Adrenal gland (tissue), 5 donors: ENCODE results near the gene BOK.

ENCODE experiments used
- POLR2A ChIP-seq, 2 donors: fragments of 450-650 bp; IDR thresholded peaks; one replicate each; pipeline ENCODE4 v1.6.1; 2017; ENCODE audit warnings: antibody characterized with exemption in 2 of 2, mild to moderate bottlenecking in 2 of 2, moderate library complexity in 1 of 2
- TF ChIP-seq, protein P1 (sequence below), 6 experiments: fragments of 450-650 bp in 4 of 6; fragments of 200-600 bp in 2 of 6; sonication (generic) in 1 of 6; IDR thresholded peaks; 1 replicate in 5 of 6; 2 replicates in 1 of 6; pipeline versions ENCODE4 v1.5.1 to v1.8.0; 2016 to 2021; ENCODE audit warnings: antibody characterized with exemption in 6 of 6, mild to moderate bottlenecking in 2 of 6, moderate library complexity in 1 of 6
- donor health status: DM: no; HTN: no; CAD: no.

- TF ChIP-seq POLR2A (IDR thresholded peaks at IDR 0.05), result no peak
- TF ChIP-seq, protein P1, sequence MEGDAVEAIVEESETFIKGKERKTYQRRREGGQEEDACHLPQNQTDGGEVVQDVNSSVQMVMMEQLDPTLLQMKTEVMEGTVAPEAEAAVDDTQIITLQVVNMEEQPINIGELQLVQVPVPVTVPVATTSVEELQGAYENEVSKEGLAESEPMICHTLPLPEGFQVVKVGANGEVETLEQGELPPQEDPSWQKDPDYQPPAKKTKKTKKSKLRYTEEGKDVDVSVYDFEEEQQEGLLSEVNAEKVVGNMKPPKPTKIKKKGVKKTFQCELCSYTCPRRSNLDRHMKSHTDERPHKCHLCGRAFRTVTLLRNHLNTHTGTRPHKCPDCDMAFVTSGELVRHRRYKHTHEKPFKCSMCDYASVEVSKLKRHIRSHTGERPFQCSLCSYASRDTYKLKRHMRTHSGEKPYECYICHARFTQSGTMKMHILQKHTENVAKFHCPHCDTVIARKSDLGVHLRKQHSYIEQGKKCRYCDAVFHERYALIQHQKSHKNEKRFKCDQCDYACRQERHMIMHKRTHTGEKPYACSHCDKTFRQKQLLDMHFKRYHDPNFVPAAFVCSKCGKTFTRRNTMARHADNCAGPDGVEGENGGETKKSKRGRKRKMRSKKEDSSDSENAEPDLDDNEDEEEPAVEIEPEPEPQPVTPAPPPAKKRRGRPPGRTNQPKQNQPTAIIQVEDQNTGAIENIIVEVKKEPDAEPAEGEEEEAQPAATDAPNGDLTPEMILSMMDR (IDR thresholded peaks at IDR 0.05), result no peak
Observed at GRCh38 chr2:241563571-241563980, 5.0 kb downstream of the BOK start.
